NCI-H2171 (cell line): ENCODE data around the gene PHF20.
"Not testable (repeated sequence)": the region's sequence is repeated elsewhere in the genome, so short reads cannot be mapped to it uniquely, and the experiment has no call there.

ENCODE experiments used
- DNase-seq: peaks from one replicate; lab custom pipeline; 2025; lab: John Stamatoyannopoulos, UW

Gene PHF20

DNA sequence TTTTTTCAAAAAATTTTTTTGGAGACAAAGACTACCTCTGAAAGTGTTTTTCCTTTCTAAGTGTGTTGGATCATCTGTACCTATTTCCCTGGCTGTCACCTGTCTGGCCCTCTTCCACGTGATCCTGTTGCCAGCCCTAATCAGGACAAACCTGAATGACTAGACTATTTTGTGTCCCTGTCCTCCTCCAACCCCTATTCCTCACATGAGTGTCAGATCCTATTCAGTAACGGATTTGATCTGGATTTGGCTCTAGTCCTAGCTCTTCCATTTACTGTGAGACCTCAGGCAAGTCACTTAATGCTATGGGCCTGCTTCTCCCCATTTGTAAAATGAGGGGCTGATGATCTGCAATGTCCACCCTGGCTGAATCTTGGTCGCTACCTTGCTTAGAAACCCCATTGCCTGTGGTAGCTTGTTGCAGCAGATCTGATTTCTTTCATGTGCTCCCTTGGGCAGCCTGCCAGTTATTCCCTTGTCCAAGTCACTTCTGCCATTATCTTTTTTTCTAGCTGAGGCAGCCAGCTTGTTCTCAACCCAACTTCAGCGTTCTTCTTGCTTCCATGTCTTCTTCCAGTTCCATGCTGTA, 4.8 kb downstream of the PHF20 start:
- DNase-seq, result peak; percentile 77

DNA sequence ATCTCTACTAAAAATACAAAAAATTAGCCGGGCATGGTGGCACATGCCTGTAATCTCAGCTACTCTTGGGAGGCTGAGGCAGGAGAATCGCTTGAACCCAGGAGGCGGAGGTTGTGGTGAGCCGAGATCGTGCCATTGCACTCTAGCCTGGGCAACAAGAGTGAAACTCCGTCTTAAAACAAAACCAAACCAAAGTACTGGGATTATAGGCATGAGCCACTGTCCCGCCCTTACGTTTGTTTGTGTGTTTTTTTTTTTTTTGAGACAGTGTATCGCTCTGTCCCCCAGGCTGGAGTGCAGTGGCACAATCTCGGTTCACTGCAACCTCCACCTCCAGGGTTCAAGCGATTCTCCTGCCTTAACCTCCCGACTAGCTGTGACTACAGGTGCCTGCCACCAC, 12.0 kb downstream of the PHF20 start:
- not testable (repeated sequence) for DNase-seq

DNA sequence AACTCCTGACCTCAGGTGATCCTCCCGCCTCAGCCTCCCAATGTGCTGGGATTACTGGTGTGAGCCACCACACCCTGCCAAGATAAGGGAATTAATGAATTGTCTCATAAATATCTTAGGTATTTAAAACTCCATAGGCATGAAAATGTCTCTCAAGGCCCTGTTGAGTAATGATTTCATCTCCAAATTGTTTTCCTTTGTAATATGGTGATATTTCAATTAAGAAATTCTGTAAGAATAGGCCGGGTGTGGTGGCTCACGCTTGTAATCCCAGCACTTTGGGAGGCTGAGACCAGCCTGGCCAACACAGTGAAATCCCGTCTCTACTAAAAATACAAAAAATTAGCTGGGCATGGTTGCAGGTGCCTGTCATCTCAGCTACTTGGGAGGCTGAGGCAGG, 13.7 kb downstream of the PHF20 start:
- DNase-seq, result not testable (repeated sequence)

DNA sequence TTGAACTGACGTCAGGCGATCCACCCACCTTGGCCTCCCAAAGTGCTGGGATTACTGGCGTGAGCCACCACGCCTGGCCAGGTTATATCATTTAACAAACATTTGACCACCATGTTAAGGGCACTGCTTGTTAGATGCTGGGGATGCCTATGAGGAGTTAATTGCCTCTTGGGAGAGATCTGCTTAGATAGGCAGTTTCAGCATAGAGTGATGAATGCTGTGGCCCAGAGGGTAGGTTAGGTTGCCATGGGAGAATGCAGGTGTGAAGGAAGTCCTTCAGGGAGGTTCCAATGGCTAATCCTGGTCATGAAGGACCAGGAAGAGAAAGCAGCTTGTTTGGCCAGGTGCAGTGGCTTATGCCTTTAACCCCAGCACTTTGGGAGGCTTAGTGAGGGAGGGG, 17.0 kb downstream of the PHF20 start:
- no peak for DNase-seq

DNA sequence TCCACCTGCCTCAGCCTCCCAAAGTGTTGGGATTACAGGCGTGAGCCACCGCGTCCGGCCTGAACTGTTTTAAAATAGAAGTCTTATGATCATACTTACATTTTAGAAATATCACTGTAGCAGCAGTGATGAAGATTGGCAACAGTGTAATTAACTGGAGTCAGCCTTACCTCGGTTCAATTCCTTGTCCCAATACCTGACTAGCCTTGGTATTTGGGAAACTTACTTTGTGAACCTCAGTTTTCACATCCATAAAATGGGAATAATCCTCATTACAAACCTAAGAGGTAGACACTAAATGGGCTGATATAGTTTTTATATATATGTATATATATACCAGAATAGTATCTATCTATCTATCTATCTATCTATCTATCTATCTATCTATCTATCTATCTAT, 19.3 kb downstream of the PHF20 start:
- DNase-seq, result no peak

DNA sequence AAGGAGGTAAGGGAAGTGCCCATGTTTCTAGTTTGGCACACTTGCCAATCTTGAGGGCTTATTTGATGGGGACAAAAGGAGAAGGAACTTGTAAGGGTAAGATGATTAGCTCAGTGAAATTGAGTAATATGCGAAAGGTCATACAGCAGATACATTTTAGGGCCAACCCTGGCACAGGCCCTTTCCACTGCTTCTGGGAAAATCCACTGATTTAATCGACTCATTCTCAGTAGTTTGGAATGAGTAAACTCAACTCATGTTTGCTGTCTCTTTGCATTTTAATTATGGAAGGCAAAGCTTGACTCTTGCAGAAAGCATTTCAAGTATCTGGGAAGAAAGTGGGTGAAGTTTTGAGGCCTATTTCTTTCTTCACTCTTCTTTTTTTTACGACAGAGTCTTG, 20.0 kb downstream of the PHF20 start:
- no peak for DNase-seq

DNA sequence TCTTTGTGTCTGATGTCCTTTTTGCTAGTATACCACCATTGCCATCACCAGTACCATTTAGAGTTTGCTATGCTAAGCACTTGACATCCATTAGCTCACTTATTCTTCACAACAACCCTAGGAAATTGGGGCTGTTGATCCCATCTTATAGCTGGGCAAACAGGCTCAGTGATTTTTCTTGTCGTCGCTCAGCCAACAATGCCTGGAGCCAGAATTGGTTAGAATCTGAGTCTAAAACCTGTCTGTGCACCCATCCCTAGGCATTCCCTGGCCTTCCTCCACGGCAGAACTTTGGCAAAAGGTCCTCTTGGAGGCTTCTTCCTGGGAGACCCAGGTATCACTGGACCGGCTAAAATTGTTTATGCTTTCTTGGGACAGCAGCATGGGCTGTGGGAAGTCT, 20.9 kb downstream of the PHF20 start:
- DNase-seq, result no peak

DNA sequence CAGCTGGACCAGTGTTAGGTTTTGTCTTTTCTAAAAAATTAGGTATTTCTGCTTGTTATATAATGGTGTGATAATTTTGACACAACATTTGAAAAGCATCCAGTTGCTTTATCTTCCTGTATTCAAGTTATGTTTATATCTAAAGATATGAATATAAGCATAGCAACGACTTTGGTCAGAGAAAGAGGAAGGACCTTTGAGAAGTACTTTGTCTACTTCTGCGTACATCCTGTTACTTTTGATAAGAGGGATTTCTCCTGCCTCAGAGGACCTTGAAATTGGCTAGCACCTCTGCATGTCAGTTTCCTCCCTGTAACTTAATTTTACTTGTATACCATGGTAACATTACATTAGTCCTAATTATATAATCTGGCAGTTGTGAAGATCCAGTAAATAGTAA, 24.8 kb downstream of the PHF20 start:
- DNase-seq, result no peak

DNA sequence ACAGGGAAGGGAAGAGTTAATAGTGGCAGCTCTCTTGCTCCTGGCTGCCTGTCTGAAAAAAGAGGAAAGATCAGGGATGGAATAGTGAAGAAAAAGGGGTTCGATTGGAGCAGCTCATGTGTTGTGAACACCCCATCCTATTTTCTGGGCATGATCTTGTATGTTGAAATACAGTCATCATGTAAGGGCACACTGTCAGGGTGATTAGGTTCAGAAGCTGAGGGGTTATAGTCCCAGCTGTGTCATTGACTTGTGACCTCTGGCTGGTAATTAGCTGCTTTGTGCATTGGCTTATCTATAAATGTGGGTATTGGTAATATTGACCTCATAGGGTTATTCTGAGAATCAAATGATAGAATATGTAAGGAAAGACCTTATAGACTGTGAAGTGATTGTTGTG, 30.1 kb downstream of the PHF20 start:
- no peak for DNase-seq

DNA sequence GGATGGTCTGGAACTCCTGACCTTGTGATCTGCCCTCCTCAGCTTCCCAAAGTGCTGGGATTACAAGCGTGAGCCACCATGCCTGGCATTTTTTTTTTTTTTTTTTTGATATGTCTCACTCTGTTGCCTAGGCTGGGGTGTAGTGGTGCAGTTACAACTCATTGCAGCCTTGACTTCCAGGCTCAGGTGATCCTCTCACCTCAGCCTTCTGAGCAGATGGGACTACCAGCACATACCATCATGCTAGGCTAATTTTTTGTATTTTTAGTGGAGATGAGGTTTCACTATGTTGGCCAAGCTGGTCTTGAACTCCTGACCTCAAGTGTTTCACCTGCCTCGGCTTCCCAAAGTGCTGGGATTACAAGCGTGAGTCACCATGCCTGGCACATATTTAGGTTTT, 34.3 kb downstream of the PHF20 start:
- DNase-seq, result no peak

DNA sequence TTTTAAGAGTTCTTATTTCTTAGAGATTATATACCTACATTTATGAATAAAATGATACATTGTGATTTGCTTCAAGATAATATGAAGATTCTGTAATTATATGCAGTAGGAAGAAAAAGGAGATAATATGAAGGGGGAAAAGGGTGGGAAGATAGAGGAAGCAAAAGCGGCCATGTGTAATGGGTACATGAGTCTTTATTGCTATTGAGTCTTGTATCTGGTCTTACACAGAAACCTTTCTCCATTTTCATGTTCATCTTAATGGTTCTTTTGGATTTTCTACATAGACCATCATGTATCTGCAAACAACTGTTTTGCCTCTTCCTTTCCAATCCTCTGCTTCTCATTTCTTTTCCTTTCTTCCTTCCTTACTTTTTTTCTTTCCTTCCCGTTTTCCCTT, 36.1 kb downstream of the PHF20 start:
- no peak for DNase-seq

DNA sequence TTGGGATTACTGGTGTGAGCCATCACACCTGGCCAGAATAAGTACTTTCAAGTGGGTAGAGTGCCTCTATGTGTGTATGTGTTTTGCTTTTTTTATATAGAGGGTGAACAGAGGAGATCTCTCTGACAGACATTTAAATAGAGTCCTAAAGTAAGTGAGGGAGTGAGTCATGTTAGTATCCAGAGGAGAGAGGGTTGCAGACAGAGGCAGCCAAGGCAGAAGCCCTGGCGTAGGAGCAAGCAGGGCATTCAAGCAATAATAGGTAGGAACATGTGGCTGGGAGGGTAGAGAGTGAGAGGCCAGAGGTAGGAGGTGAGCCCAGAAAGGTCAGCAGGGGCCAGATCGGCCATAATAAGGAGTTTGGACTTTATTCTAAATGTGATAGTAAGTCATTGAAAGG, 48.9 kb downstream of the PHF20 start:
- DNase-seq, result no peak

DNA sequence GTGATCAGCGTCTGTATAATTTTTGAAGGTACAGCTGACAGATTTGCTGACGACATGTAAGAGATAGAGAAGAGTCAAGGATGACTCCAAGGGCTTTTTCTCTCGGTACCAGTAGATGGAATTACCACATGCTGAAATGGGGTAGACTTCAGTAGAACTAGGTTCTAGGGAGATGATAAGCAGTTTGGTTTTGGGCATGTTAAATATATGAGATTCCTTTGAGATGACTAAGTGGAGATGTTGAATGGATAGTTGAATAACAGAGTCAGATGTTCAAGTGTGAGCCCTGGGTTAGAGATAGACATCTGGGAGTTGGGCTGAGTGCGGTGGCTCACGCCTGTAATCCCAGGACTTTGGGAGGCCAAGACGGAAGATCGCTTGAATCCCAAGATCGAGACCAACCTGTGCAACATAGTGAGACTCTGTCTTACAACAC, 50.0 kb downstream of the PHF20 start:
- no peak for DNase-seq

DNA sequence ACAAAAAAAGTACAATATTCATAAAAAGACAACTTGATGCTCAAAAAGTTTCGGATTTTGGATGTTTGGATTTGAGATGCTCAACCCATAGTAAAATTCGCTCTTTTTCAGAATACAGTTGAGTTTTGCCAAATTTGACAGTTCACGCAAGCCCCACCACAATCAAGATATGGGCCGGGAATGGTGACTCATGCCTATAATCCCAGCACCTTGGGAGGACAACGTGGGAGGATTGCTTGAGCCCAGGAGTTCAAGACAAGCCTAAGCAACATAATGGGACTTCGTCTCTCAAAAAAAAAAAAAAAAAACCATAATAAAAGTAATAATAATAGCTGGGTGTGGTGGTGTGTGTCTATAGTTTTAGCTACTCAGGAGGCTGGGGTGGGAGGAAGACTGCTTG, 51.3 kb downstream of the PHF20 start:
- no peak for DNase-seq

DNA sequence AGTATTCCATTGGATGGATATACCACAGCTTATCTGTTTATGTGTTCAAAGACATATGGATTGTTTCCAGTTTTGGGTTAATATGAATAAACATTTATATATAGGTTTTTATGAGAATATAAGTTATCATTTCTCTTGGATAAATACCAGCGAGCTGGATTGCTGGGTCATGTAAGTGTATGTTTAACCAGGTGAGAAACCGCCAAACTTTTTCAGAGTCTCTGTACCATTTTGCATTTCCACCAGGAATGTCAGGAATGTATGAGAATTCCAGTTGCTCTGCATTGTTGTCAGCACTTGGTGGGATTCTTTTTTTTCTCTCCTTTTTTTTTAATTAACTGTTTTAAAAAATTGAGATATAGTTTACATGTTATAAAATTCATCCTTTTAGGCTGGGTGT, 52.1 kb downstream of the PHF20 start:
- DNase-seq, result no peak

DNA sequence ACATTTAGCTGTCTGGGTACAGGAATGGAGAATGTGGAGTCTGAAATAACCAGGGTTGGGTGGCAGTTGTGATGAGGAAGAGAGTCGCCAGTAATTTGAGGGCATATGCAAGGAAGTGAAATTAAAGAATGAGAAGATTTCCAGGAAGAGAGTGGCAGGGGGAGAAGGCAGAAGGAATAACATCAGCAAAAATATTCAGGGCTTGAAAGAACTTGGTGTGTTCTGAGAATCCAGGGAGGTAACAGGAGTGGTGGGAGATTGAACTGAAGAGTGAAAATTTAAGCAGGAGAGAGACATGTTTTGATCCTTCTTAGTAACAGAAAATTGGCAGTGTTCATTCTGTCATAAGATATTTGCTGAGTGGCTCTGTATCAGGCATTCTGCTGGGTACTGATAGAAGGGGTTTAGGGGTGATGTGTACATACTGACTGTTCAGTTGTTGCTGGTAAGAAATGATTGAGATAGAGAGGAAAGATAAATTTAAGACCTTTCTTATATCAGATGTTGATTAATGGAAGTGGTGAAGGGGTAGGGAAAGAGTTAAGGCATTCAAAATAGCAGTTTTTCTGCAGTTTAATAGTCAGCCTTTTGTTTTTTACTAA, 54.7 kb downstream of the PHF20 start:
- no peak for DNase-seq

DNA sequence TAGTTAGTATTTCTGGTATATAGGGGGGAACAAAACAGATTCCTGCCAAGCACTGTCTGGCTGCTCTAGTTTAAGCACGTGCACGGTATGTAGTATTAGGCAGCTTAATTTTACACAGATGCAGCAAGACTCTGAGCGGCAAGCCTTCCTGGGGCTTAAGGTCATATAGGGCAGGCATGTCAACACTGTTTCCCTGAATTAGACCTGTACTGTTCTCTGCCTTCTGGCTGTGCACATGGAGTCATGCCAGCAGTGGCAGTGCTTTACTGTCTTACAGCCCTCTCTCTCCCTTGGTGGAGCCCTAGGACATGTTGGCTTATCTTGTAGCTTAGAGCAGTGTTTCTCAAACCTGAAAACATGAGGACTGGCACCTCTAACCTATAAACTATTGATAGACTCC, 56.6 kb downstream of the PHF20 start:
- DNase-seq, result peak; percentile 16

DNA sequence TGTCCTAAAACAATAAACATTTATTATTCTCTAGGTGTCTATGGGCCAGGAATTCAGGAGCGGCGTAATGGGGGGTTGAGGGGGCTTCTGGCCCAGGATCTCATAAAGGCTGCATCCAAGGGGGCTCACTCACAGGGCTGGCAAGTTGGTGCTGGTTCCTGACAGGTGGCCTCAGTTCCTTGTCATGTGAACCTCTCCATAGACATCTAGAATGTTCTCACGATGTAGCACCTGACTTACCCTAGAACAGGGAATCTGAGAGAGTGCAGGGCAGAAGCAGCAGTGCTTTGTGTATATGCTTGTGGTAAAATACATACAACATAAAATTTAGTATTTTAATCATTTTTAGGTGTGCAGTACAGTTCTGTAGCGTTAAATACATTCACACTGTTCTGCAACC, 57.1 kb downstream of the PHF20 start:
- no peak for DNase-seq

DNA sequence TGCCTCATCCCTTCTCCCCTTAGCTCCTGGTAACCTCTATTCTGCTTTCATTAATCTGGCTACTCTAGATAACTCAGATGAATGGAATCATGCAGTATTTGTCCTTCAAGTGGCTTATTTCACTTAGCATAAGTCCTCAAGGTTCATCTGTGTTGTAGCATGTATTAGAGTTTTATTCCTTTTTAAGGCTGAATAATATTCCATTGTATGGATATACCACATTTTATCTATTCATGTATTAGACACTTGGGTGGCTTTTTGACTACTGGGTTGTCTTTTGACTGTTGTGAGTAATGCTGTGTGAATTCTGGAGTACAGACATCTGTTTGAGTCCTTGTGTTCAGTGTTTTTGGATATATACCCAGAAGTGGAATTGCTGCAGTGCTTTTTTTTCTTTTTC, 58.4 kb downstream of the PHF20 start:
- no peak for DNase-seq

DNA sequence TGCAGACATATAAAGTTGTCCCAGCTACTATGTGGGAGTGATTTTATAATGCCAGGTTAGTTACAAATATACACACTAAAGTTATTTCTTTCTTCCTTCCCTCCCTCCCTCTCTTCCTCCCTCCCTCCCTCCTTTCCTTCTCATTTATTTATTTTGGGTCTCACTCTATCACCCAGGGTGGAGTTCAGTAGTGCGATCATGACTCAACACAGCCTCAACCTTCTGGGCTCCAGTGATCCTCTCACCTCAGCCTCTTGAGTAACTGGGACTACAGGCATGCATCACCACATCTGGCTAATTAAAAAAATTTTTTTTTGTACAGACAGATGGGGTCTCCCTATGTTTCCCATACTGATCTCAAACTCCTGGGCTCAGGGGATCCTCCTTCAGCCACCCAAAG, 59.2 kb downstream of the PHF20 start:
- DNase-seq, result no peak

DNA sequence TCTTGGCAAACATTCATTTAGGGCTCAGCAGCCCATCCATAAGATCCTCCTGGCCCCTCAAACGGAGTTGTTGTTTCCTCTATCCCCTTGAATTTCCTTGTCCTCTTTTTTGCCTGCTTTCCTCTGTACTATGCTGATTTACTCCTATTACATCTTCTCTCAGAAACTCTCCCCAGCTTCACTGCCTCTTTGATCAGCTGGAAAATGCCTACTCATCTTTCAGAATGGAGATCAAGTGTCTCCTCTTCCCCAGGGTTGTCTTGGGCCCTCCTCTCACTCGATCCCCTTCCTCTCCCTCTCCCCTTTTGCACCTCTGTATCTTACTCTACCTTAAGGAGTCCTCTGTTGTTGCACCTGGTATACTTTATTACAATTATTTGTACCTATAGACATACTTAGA, 60.2 kb downstream of the PHF20 start:
- no peak for DNase-seq

DNA sequence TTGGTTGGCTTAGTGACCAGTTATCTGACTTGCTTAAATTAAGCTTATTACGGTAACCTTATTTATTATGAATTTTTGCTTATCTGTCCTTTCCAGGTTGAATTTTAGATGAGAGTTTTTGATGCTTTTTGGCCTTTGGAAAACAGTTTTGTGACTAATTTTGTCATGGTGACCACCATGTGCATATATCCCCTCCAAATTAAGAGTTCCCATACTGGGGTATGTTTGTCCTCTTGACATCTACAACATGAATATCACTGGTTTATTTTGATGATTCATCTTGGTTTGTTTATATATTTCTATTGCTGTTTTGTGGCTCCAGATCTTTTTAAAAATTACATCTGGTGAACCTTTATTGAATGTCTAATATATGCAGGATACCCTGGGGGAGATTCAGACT, 61.4 kb downstream of the PHF20 start:
- no peak for DNase-seq

DNA sequence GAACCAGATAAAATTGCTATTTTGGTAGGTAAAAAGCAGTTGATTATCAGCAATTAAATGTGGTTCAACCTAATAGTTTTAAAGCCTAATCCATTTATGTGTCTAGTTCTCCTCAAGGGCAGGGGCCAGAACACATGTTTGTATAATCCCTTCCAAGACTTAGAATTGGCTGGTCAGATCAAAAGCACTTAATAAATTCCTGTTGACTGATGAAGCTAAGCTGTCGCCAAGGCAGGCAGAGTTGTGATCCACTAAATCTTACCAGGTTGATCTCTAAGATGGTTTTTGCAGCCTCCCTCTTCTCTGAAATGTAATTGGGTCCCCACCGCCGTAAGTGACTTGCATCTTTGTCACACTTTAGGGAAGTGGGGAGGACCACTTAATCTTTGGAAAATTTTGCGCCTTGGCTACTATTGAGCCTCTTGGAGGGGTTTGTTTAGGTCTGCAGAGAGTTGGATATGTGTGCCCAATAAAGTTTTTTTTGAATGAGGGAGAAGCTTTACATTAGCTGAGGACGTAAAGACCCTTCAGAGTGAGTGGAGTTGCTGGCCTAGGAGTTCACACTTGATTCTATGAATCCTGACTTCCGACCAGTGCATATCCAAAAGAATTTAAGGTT, 65.9 kb downstream of the PHF20 start:
- DNase-seq, result no peak

DNA sequence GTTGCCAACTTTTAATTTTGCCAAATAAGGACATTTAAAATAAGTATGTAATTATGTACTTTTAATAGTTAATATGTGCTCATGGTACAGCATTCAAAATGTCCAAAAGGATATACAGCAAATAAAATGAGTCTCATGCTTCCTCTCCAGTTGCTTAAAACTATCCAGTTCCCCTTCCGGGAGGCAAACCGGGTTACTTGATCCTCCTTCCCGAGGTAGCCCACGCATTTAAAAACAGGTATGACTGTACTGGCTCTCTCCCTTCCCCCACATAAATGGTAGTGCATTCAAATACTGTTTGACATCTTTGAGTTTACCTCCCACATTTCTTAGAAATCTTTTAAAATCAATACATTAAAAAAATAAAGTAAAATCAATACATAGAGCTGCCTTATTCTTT, 66.4 kb downstream of the PHF20 start:
- no peak for DNase-seq
